GM12891 (cell line): ENCODE results near the gene SLC25A26.

ENCODE experiments used
- POLR2A ChIP-seq: IDR thresholded peaks from 2 replicates; pipeline ENCODE4 v1.6.1; 2011; ENCODE audit warnings: low read depth, low read length, control low read depth
- POLR2AphosphoS5 ChIP-seq: IDR thresholded peaks from 2 replicates; pipeline ENCODE4 v1.6.1; 2011; ENCODE audit warnings: low read depth, low read length, control low read depth
- TAF1 ChIP-seq: IDR thresholded peaks from 2 replicates; pipeline ENCODE4 v1.6.1; 2011; ENCODE audit warnings: low read depth, low read length, control low read depth

DNA sequence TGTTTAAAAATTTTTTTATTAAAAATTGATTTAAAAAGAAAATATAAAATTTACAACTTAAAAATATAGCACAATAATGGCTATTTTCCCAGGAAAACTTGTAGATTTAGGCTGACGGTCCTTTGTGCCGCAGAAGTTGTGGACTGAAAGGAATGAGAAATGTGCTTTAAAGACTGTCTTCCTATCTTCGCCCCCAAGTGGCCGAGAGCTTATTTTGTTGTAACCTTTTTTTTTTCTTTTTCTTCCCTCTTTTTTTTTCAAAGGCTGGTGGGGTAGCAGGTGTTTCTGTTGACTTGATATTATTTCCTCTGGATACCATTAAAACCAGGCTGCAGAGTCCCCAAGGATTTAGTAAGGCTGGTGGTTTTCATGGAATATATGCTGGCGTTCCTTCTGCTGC, 15.5 kb downstream of the SLC25A26 start:
- TF ChIP-seq POLR2AphosphoS5 (no peak), POLR2A (no peak), TAF1 (no peak)
